Measurements from ENCODE around the gene UBE2G1. TPM values are rescaled to one million over a fixed set of nuclear protein-coding genes. Genes with fewer than 3 reads are reported as not detected.

UBE2G1 gene
- polyA plus RNA-seq, 2 of the 4 experiments (the other 2 are of a cell fraction) = 86.2 to 117 TPM

DNA sequence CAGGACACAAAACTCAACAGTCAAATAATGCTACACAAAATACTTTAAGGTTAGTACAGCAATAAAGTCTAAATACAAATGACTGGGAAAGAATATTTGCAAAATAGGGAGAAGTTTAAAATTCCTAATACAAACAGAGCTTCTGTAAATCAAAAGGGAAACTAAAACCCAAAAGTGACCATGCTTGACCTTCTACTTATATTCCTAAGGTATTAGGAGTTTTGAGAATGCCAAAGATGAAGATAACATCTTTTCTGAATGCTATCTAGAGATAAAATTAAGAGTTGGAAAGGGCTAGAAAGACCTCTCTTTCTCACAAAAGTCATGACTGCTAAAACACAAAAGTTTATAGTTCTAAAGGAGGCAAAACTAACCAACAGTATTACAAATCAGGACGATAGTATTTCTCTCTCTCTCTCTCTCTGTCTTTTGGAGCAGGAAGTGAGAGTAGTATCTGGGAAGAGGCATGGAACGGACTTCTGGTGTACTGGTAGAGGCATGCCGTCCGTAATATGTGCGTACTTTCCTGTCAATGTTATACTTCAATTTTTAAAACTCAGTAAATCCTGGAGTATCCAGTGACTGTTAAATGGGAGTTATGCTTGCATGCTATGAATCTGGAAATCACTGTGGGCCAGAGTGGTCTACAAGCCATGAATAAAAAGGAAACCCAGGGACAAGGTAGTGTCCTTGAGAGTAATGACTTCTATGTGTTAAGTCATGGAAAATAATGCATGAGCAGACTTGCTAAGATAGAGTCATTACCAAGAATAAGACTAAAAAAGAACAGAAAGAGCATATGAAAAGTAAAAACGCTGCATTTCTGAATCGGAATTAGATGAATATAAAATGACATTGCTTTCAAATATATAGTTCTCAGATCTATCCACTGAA lies 53.0 kb downstream of the UBE2G1 start:
- no peak for DNase-seq (ENCODE audit: low read depth in 1 of 2, low spot score in 1 of 2)
- Histone ChIP-seq H3K9me3 (no peaks in the 10 kb centered on the region), H3K4me3 (no peak overlapping the region), H3K27ac (no peak overlapping the region), H3K4me2 (peak overlapping the region; percentile 2; the same call in 1 of the 3 replicates), H3K4me1 (peaks cover 41% of the 10 kb centered on the region)
- ChIA-PET POLR2A (no interaction called here), CTCF (interaction anchor here (0.7 to 1.9 kb wide), 4 partner anchors 9 to 99 kb away, joined by 3 to 5 read pairs (median 3); no protein-coding TSS in a partner anchor)
- 85% methylated on average over 7 of the region's 7 CpGs for WGBS (ENCODE audit: missing lambda C conversion rate)
- TF ChIP-seq CHD2 (IDR thresholded peaks at IDR 0.05; ENCODE audit: low read length, partially characterized antibody) (no peak), FOSB (CRISPR knock-in tag; IDR thresholded peaks at IDR 0.05) (no peak), EP300 (IDR thresholded peaks at IDR 0.05) (no peak), ZC3H11A (IDR thresholded peaks at IDR 0.05) (no peak), MYC (IDR thresholded peaks at IDR 0.05; ENCODE audit: borderline replicate concordance, low read length) (no peak), HEYL (CRISPR knock-in tag; IDR thresholded peaks at IDR 0.05) (no peak), EHMT2 (IDR thresholded peaks at IDR 0.05; ENCODE audit: low read depth) (no peak), ZNF302 (CRISPR knock-in tag; IDR thresholded peaks at IDR 0.05) (no peak), CEBPB (IDR thresholded peaks at IDR 0.05) (no peak)
- TF ChIP-seq, protein P1, sequence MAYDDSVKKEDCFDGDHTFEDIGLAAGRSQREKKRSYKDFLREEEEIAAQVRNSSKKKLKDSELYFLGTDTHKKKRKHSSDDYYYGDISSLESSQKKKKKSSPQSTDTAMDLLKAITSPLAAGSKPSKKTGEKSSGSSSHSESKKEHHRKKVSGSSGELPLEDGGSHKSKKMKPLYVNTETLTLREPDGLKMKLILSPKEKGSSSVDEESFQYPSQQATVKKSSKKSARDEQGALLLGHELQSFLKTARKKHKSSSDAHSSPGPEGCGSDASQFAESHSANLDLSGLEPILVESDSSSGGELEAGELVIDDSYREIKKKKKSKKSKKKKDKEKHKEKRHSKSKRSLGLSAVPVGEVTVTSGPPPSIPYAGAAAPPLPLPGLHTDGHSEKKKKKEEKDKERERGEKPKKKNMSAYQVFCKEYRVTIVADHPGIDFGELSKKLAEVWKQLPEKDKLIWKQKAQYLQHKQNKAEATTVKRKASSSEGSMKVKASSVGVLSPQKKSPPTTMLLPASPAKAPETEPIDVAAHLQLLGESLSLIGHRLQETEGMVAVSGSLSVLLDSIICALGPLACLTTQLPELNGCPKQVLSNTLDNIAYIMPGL (CRISPR knock-in tag; IDR thresholded peaks at IDR 0.05; ENCODE audit: borderline replicate concordance) = no peak
- TF ChIP-seq, protein P2, sequence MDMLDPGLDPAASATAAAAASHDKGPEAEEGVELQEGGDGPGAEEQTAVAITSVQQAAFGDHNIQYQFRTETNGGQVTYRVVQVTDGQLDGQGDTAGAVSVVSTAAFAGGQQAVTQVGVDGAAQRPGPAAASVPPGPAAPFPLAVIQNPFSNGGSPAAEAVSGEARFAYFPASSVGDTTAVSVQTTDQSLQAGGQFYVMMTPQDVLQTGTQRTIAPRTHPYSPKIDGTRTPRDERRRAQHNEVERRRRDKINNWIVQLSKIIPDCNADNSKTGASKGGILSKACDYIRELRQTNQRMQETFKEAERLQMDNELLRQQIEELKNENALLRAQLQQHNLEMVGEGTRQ (IDR thresholded peaks at IDR 0.05) = no peak
- TF ChIP-seq, protein P3, sequence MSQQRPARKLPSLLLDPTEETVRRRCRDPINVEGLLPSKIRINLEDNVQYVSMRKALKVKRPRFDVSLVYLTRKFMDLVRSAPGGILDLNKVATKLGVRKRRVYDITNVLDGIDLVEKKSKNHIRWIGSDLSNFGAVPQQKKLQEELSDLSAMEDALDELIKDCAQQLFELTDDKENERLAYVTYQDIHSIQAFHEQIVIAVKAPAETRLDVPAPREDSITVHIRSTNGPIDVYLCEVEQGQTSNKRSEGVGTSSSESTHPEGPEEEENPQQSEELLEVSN (IDR thresholded peaks at IDR 0.05; ENCODE audit: borderline replicate concordance, low read depth) = no peak
- peak; percentile 59 for FAIRE-seq
- ATAC-seq = peak in 1 of 2 experiments; percentile 44; a peak in 2 of 6 replicates

DNA sequence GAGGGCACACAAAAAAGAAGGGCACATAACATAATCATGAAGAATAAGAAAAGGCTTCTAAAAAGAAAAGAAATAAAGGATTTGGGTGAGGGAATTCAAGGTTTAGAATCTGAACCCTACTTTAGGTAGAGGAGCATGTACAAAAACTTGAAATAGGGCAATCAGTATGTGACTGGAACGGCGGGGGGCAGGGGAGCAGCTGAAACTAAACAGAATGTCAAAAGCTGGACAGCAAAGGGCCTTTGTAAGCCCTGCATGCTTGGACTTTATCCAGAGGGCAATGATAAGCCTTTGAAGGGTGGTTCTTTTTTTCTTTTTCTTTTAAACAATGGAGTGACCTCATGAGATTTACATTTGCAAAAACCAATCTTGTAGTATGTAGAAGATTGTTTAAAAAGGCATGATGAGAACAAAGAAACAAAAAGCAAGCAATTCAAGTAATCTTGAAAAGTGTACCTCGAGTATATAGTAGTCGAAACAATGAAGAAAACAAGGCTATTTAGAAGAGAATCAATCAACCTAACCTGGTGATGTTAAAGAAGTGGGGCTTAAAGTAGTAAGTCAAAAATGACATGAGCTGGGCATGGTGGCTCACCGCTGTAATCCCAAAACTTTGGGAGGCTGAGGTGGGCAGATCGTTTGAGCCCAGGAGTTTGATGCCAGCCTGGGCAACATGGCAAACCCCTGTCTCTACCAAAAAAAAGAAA lies 56.0 kb downstream of the UBE2G1 start:
- Histone ChIP-seq H3K4me2 (peak overlapping the region; percentile 16; the same call in 2 of the 3 replicates), H3K27ac (no peak overlapping the region), H3K9me3 (no peaks in the 10 kb centered on the region), H3K4me3 (no peak overlapping the region), H3K4me1 (peaks cover 33% of the 10 kb centered on the region)
- no peak for TF ChIP-seq FOSL2 (IDR thresholded peaks at IDR 0.05)
- no peak for TF ChIP-seq FOSL2 (CRISPR knock-in tag; IDR thresholded peaks at IDR 0.05)
- TF ChIP-seq ESRRA (IDR thresholded peaks at IDR 0.05; ENCODE audit: borderline replicate concordance, low read length) = no peak
- TF ChIP-seq RFX5 (IDR thresholded peaks at IDR 0.05) = no peak
- no peak for TF ChIP-seq EHMT2 (IDR thresholded peaks at IDR 0.05; ENCODE audit: low read depth)
- WGBS (ENCODE audit: missing lambda C conversion rate) = 88% methylated on average over 6 of the region's 6 CpGs
- CTCF ChIA-PET = interaction anchor here (0.8 to 1.5 kb wide), 3 partner anchors 54 to 102 kb away, joined by 3 to 11 read pairs (median 3); no protein-coding TSS in a partner anchor
- ATAC-seq (no peak), DNase-seq (ENCODE audit: low read depth in 1 of 2, low spot score in 1 of 2) (no peak), FAIRE-seq (no peak)
- POLR2A ChIA-PET = no interaction called here

DNA sequence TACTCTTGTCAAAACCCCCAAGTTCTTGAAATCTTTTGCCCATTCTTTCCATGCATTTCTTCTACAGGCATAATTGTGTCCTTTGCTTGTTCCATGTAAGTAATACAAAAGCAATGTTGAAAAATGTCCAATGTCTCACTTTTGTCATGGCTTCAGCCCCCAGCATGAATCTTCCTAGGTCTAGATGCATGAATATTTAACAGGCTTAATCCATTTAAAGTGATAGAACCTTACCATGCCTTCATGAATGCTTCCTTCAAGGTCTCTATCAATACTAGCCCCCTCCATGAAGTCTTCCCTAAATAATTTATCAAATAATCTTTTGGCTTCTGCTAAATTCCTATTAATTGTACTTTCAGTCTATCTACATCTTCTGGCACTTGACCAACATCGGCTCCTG lies 56.6 kb downstream of the UBE2G1 start:
- H3K4me1 ChIP-seq = peaks cover 33% of the 10 kb centered on the region
- H3K9me3 ChIP-seq = no peaks in the 10 kb centered on the region
- TF ChIP-seq TFCP2L1 (CRISPR knock-in tag; IDR thresholded peaks at IDR 0.05) = no peak
- TF ChIP-seq MYC (IDR thresholded peaks at IDR 0.05; ENCODE audit: borderline replicate concordance, low read length) = no peak
- no peak for TF ChIP-seq RAD21 (conservative IDR thresholded peaks at IDR 0.05 in 1 of 2, IDR thresholded peaks at IDR 0.05 in 1 of 2)
- TF ChIP-seq FOXS1 (CRISPR knock-in tag; IDR thresholded peaks at IDR 0.05) = no peak
- TF ChIP-seq, protein P4, sequence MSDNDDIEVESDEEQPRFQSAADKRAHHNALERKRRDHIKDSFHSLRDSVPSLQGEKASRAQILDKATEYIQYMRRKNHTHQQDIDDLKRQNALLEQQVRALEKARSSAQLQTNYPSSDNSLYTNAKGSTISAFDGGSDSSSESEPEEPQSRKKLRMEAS (IDR thresholded peaks at IDR 0.05) = no peak
- TF ChIP-seq RARB (CRISPR knock-in tag; IDR thresholded peaks at IDR 0.05) = no peak
- no peak for TF ChIP-seq KDM1A (IDR thresholded peaks at IDR 0.05; ENCODE audit: low read depth)
- TF ChIP-seq, protein P1 (CRISPR knock-in tag; IDR thresholded peaks at IDR 0.05; ENCODE audit: borderline replicate concordance) = no peak
- TF ChIP-seq EHF (CRISPR knock-in tag; IDR thresholded peaks at IDR 0.05) = no peak
- TF ChIP-seq FOSL2 (IDR thresholded peaks at IDR 0.05) = no peak
- TF ChIP-seq FOSL2 (CRISPR knock-in tag; IDR thresholded peaks at IDR 0.05) = no peak
- TF ChIP-seq POLR2A (IDR thresholded peaks at IDR 0.05; ENCODE audit: low read length) = no peak
- H3K4me3 ChIP-seq = no peak overlapping the region
- DNase-seq (ENCODE audit: low read depth in 1 of 2, low spot score in 1 of 2) (no peak), ATAC-seq (no peak), FAIRE-seq (no peak)
- WGBS (ENCODE audit: missing lambda C conversion rate) = 85% methylated on average over 1 of the region's 1 CpG
- H3K4me2 ChIP-seq = peak overlapping the region; percentile 16; the same call in 2 of the 3 replicates
- CTCF ChIA-PET = interaction anchor here (1.4 kb wide), 1 partner anchor 20 kb away, joined by 3 read pairs; no protein-coding TSS in a partner anchor
- POLR2A ChIA-PET = no interaction called here
- H3K27ac ChIP-seq = no peak overlapping the region
